HEK293 (cell line): Measurements from ENCODE around the gene MORF4L1.

Experiments used
- CTCF ChIA-PET: fragments of 350-600 bp; formaldehyde crosslinking; extraction: SDS; loops from one replicate; lab custom pipeline; 2021; ENCODE audit warnings: antibody characterized with exemption; lab: Yijun Ruan, JAX
- POLR2A ChIA-PET: fragments of 300-600 bp; formaldehyde crosslinking; extraction: SDS; loops from one replicate; lab custom pipeline; 2020; ENCODE audit warnings: antibody characterized with exemption, inconsistent platforms; lab: Yijun Ruan, JAX
- H3K27ac ChIP-seq: fragments of 200-500 bp; sonication (Bioruptor generic); 2 replicates; pipeline ENCODE4 v1.5.1; 2014; ENCODE audit warnings: low read depth, low read length, control low read depth, inconsistent platforms; ENCODE audit errors: extremely low read depth
- H3K36me3 ChIP-seq, 2 experiments: fragments of 200-500 bp in 1 of 2; sonication (Bioruptor generic) in 1 of 2; 1 replicate in 1 of 2; 2 replicates in 1 of 2; pipeline ENCODE4 v1.5.1; 2014 to 2017; ENCODE audit warnings: inconsistent platforms in 2 of 2, low read length in 2 of 2; ENCODE audit not compliant: control insufficient read depth in 2 of 2, insufficient read depth in 1 of 2
- H3K4me1 ChIP-seq: fragments of 200-500 bp; sonication (Bioruptor generic); 2 replicates; pipeline ENCODE4 v1.5.1; 2014; ENCODE audit warnings: mild to moderate bottlenecking, low read length, inconsistent platforms; ENCODE audit not compliant: control insufficient read depth, insufficient read depth
- H3K4me3 ChIP-seq: 2 replicates; pipeline ENCODE4 v1.5.1; 2011; ENCODE audit warnings: low read depth, mild to moderate bottlenecking, control low read depth, low read length, moderate library complexity
- H3K9me3 ChIP-seq: fragments of 200-500 bp; sonication (Bioruptor generic); 2 replicates; pipeline ENCODE4 v1.5.1; 2014; ENCODE audit warnings: low read depth, low read length, inconsistent platforms; ENCODE audit not compliant: control insufficient read depth, insufficient read depth
- GLIS1 ChIP-seq: fragments of 450-650 bp; formaldehyde crosslinking; IDR thresholded peaks from 2 replicates; pipeline ENCODE4 v1.5.1; 2016; ENCODE audit warnings: missing biosample characterization, missing genetic modification characterization
- OSR2 ChIP-seq: fragments of 450-650 bp; formaldehyde crosslinking; IDR thresholded peaks from 2 replicates; pipeline ENCODE4 v1.5.1; 2016; ENCODE audit warnings: missing biosample characterization, missing genetic modification characterization
- SP7 ChIP-seq: fragments of 450-650 bp; formaldehyde crosslinking; IDR thresholded peaks from 2 replicates; pipeline ENCODE4 v1.5.1; 2016; ENCODE audit warnings: missing biosample characterization, missing genetic modification characterization
- ZBTB17 ChIP-seq: fragments of 450-650 bp; formaldehyde crosslinking; IDR thresholded peaks from 2 replicates; pipeline ENCODE4 v1.5.1; 2016; ENCODE audit warnings: missing biosample characterization, missing genetic modification characterization
- ZBTB48 ChIP-seq: fragments of 450-650 bp; formaldehyde crosslinking; IDR thresholded peaks from 2 replicates; pipeline ENCODE4 v1.5.1; 2016; ENCODE audit warnings: missing biosample characterization, missing genetic modification characterization
- ZBTB8A ChIP-seq: fragments of 450-650 bp; formaldehyde crosslinking; IDR thresholded peaks from 2 replicates; pipeline ENCODE4 v1.5.1; 2016; ENCODE audit warnings: missing biosample characterization, missing genetic modification characterization
- ZFHX2 ChIP-seq: fragments of 450-650 bp; formaldehyde crosslinking; conservative IDR thresholded peaks from 2 replicates; pipeline ENCODE4 v1.5.1; 2016; ENCODE audit warnings: missing biosample characterization, missing genetic modification characterization
- ZIC2 ChIP-seq: fragments of 450-650 bp; formaldehyde crosslinking; IDR thresholded peaks from 2 replicates; pipeline ENCODE4 v1.5.1; 2016; ENCODE audit warnings: missing biosample characterization, missing genetic modification characterization
- ZNF10 ChIP-seq: fragments of 450-650 bp; formaldehyde crosslinking; IDR thresholded peaks from 2 replicates; pipeline ENCODE4 v1.5.1; 2017; ENCODE audit warnings: missing biosample characterization, missing genetic modification characterization
- ZNF121 ChIP-seq: fragments of 450-650 bp; formaldehyde crosslinking; IDR thresholded peaks from 2 replicates; pipeline ENCODE4 v1.5.1; 2016; ENCODE audit warnings: missing biosample characterization, missing genetic modification characterization
- ZNF16 ChIP-seq: fragments of 450-650 bp; formaldehyde crosslinking; IDR thresholded peaks from 2 replicates; pipeline ENCODE4 v1.5.1; 2016; ENCODE audit warnings: low read depth, missing biosample characterization, missing genetic modification characterization
- ZNF2 ChIP-seq: fragments of 450-650 bp; formaldehyde crosslinking; IDR thresholded peaks from 2 replicates; pipeline ENCODE4 v1.5.1; 2016; ENCODE audit warnings: missing biosample characterization, missing genetic modification characterization
- ZNF366 ChIP-seq: fragments of 450-650 bp; formaldehyde crosslinking; conservative IDR thresholded peaks from 2 replicates; pipeline ENCODE4 v1.5.1; 2016; ENCODE audit warnings: missing biosample characterization, missing genetic modification characterization
- ZNF585B ChIP-seq: fragments of 450-650 bp; formaldehyde crosslinking; IDR thresholded peaks from 2 replicates; pipeline ENCODE4 v1.5.1; 2016; ENCODE audit warnings: missing biosample characterization, missing genetic modification characterization
- ZNF600 ChIP-seq: fragments of 450-650 bp; formaldehyde crosslinking; IDR thresholded peaks from 2 replicates; pipeline ENCODE4 v1.5.1; 2016; ENCODE audit warnings: missing biosample characterization, missing genetic modification characterization
- ZNF707 ChIP-seq: fragments of 450-650 bp; formaldehyde crosslinking; IDR thresholded peaks from 2 replicates; pipeline ENCODE4 v1.5.1; 2016; ENCODE audit warnings: missing biosample characterization, missing genetic modification characterization
- TF ChIP-seq, protein P1 (sequence below): fragments of 450-650 bp; formaldehyde crosslinking; IDR thresholded peaks from 2 replicates; pipeline ENCODE4 v1.5.1; 2016; ENCODE audit warnings: missing biosample characterization, missing genetic modification characterization
- TF ChIP-seq, protein P2 (sequence below): fragments of 450-650 bp; formaldehyde crosslinking; IDR thresholded peaks from 2 replicates; pipeline ENCODE4 v1.5.1; 2017; ENCODE audit warnings: missing biosample characterization, missing genetic modification characterization
- TF ChIP-seq, protein P3 (sequence below): fragments of 450-650 bp; formaldehyde crosslinking; IDR thresholded peaks from 2 replicates; pipeline ENCODE4 v1.5.1; 2017; ENCODE audit warnings: missing biosample characterization, missing genetic modification characterization
- TF ChIP-seq, protein P4 (sequence below): fragments of 450-650 bp; formaldehyde crosslinking; IDR thresholded peaks from 2 replicates; pipeline ENCODE4 v1.5.1; 2017; ENCODE audit warnings: missing biosample characterization, missing genetic modification characterization

MORF4L1 gene

DNA sequence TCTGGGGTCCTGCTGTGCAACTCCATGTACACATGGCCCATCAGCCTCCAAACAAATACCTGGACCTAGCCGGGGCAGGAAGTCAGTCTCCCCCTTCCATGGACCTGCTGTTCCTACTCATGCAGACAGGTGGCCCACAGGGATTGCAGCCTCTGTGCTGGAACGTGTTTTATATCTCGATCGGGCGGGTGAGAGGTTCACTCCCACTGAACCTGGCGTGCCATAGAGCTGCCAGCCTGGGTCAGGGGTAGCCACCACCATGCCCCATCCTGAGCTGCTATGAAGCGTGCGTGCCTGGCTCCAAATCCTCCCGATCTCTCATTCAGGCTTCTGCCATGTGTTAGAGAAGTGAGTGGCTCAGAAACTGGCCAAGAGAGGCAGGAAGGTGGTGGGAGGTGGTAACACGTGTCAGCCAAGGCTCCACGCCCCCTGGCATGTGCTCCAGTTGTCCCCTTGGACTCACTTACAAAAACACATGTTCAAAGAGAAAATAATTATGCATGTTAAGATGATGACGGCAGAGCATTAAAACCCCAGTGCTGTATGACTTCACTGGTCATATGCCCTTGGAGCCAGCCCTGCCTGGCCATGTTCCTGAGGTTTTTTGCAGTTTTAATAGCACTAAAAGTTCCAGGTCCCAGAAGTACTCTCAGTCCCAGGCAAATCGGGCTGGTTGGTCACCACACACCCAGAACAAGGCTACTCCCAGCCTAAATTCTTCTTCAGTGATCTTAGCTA is 41.5 kb downstream of the MORF4L1 start (continued):
- 0 out of 2 replicates have a peak, but pooled peaks have one; percentile 26 for TF ChIP-seq ZBTB17 (tag by site-specific recombination)
- no peak for TF ChIP-seq ZNF707 (tag by site-specific recombination)
- TF ChIP-seq, protein P1, sequence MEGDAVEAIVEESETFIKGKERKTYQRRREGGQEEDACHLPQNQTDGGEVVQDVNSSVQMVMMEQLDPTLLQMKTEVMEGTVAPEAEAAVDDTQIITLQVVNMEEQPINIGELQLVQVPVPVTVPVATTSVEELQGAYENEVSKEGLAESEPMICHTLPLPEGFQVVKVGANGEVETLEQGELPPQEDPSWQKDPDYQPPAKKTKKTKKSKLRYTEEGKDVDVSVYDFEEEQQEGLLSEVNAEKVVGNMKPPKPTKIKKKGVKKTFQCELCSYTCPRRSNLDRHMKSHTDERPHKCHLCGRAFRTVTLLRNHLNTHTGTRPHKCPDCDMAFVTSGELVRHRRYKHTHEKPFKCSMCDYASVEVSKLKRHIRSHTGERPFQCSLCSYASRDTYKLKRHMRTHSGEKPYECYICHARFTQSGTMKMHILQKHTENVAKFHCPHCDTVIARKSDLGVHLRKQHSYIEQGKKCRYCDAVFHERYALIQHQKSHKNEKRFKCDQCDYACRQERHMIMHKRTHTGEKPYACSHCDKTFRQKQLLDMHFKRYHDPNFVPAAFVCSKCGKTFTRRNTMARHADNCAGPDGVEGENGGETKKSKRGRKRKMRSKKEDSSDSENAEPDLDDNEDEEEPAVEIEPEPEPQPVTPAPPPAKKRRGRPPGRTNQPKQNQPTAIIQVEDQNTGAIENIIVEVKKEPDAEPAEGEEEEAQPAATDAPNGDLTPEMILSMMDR (tag by site-specific recombination), result peak; percentile 34; the same call in 1 of the 2 replicates
- TF ChIP-seq SP7 (tag by site-specific recombination), result 0 out of 2 replicates have a peak, but pooled peaks have one; percentile 24
- TF ChIP-seq ZNF16 (tag by site-specific recombination), result no peak
- TF ChIP-seq ZNF10 (tag by site-specific recombination), result no peak
- TF ChIP-seq ZFHX2 (tag by site-specific recombination), result peak; percentile 29; the same call in 1 of the 2 replicates
- TF ChIP-seq ZNF366, result 0 out of 2 replicates have a peak, but pooled peaks have one; percentile 30

DNA sequence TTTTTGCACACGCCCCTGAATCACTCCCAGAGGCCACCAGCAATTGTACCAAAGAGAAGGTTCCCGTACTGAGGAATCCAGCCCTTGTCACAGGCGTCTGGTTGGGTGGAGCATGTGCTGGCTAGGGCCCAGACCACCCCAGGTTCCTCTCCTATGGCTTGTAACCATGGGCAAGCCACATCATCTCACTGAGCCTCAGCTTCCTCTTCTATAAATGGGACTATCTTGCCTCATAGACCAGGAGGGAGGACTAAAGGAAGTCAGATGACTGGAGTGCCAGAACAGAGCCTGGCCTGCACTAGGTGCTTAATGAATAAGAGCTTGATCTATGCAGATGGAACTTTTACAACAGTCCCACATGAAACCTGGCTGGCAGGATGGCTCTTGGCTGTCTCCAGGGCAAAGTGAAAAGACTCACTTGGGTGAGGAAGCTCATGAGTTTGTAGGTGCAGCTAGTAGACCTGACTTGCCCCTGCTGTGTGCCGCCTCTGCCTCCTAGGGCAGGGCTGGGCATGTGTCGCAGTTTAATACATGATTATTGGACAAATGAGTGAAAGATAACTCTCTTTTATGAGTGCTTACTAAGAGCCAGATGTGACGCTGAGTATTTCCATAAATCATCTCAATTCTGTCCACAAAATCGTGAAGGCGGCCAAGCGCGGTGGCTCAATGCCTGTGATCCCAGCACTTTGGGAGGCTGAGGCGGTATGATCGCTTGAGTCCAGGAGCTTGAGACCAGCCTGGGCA is 42.8 kb downstream of the MORF4L1 start:
- Histone ChIP-seq H3K4me3 (no peak overlapping the region), H3K4me1 (no peaks in the 10 kb centered on the region), H3K36me3 (peaks cover 45 to 50% of the 10 kb centered on the region in 2 experiments), H3K9me3 (no peaks in the 10 kb centered on the region), H3K27ac (no peak overlapping the region)
- peak; percentile 72 for TF ChIP-seq ZBTB17 (tag by site-specific recombination)
- TF ChIP-seq ZNF2, result no peak
- TF ChIP-seq ZNF600 (tag by site-specific recombination), result peak; percentile 73
- TF ChIP-seq SP7 (tag by site-specific recombination), result 0 out of 2 replicates have a peak, but pooled peaks have one; percentile 36
- TF ChIP-seq ZNF121 (tag by site-specific recombination), result 0 out of 2 replicates have a peak, but pooled peaks have one; percentile 13
- TF ChIP-seq OSR2 (tag by site-specific recombination), result peak; percentile 43; the same call in 1 of the 2 replicates
- TF ChIP-seq GLIS1 (tag by site-specific recombination), result peak; percentile 18; the same call in 1 of the 2 replicates
- TF ChIP-seq ZNF585B (tag by site-specific recombination), result no peak
- TF ChIP-seq, protein P2, sequence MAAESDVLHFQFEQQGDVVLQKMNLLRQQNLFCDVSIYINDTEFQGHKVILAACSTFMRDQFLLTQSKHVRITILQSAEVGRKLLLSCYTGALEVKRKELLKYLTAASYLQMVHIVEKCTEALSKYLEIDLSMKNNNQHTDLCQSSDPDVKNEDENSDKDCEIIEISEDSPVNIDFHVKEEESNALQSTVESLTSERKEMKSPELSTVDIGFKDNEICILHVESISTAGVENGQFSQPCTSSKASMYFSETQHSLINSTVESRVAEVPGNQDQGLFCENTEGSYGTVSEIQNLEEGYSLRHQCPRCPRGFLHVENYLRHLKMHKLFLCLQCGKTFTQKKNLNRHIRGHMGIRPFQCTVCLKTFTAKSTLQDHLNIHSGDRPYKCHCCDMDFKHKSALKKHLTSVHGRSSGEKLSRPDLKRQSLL (tag by site-specific recombination), result peak; percentile 64; the same call in 1 of the 2 replicates
- no peak for TF ChIP-seq ZBTB48 (tag by site-specific recombination)
- no peak for TF ChIP-seq ZBTB8A (tag by site-specific recombination)
- TF ChIP-seq, protein P3, sequence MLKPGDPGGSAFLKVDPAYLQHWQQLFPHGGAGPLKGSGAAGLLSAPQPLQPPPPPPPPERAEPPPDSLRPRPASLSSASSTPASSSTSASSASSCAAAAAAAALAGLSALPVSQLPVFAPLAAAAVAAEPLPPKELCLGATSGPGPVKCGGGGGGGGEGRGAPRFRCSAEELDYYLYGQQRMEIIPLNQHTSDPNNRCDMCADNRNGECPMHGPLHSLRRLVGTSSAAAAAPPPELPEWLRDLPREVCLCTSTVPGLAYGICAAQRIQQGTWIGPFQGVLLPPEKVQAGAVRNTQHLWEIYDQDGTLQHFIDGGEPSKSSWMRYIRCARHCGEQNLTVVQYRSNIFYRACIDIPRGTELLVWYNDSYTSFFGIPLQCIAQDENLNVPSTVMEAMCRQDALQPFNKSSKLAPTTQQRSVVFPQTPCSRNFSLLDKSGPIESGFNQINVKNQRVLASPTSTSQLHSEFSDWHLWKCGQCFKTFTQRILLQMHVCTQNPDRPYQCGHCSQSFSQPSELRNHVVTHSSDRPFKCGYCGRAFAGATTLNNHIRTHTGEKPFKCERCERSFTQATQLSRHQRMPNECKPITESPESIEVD (tag by site-specific recombination), result peak; percentile 78
- TF ChIP-seq, protein P4, sequence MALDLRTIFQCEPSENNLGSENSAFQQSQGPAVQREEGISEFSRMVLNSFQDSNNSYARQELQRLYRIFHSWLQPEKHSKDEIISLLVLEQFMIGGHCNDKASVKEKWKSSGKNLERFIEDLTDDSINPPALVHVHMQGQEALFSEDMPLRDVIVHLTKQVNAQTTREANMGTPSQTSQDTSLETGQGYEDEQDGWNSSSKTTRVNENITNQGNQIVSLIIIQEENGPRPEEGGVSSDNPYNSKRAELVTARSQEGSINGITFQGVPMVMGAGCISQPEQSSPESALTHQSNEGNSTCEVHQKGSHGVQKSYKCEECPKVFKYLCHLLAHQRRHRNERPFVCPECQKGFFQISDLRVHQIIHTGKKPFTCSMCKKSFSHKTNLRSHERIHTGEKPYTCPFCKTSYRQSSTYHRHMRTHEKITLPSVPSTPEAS (tag by site-specific recombination), result no peak
- peak; percentile 45 for TF ChIP-seq ZIC2
- CTCF ChIA-PET, result interaction anchor here (0.6 to 3.5 kb wide), 6 partner anchors 24 to 268 kb away, joined by 3 to 19 read pairs (median 6); no protein-coding TSS in a partner anchor
- POLR2A ChIA-PET, result no interaction called here
